ENCODE measurements around the gene HOXB1. TPM values are rescaled to one million over a fixed set of nuclear protein-coding genes. Genes with fewer than 3 reads are reported as not detected.

Gene HOXB1
- total and polyA plus RNA-seq, 4 donors = not detected

GRCh38 chr17:48558057-48558830 lies 27.4 kb upstream of the HOXB1 start (continued):
- TF ChIP-seq ZBTB33 (IDR thresholded peaks at IDR 0.05) = no peak
- no peak for TF ChIP-seq CTCF (IDR thresholded peaks at IDR 0.05; ENCODE audit: low read depth, low read length, missing input control)

GRCh38 chr17:48556576-48557401 lies 26.0 kb upstream of the HOXB1 start:
- Histone ChIP-seq H3K4me1 (ENCODE audit: control insufficient read depth in 4 of 4, insufficient read depth in 4 of 4, low read length in 3 of 4) (no peaks in the 10 kb centered on the region), H3K9ac (ENCODE audit: low read depth in 1 of 2, low read length in 2 of 2) (no peak overlapping the region), H3K9me3 (ENCODE audit: control insufficient read depth in 4 of 4, low read length in 3 of 4) (no peaks in the 10 kb centered on the region), H3K27ac (ENCODE audit: low read depth in 1 of 2, low read length in 2 of 2) (peak overlapping the region; percentile 3 to 16), H3K27me3 (ENCODE audit: control insufficient read depth in 4 of 4, insufficient read depth in 4 of 4, low read length in 3 of 4) (peaks cover 0 to 5% (median 3%) of the 10 kb centered on the region in 4 donors), H3K36me3 (ENCODE audit: control insufficient read depth in 4 of 4, insufficient read depth in 3 of 4, low read depth in 1 of 4, low read length in 3 of 4) (no peaks in the 10 kb centered on the region), H3K4me3 (ENCODE audit: low read depth in 1 of 3, low read length in 3 of 3) (no peak overlapping the region)
- TF ChIP-seq REST (IDR thresholded peaks at IDR 0.05) (no peak), TAF1 (conservative IDR thresholded peaks at IDR 0.05) (no peak), HNF4G (IDR thresholded peaks at IDR 0.05) (no peak), CTCF (IDR thresholded peaks at IDR 0.05; ENCODE audit: low read depth, low read length, missing input control) (no peak), FOXA1 (IDR thresholded peaks at IDR 0.05) (no peak), FOXA2 (IDR thresholded peaks at IDR 0.05) (no peak), GABPA (IDR thresholded peaks at IDR 0.05 in 1 of 2, conservative IDR thresholded peaks at IDR 0.05 in 1 of 2) (no peak)
- 25% methylated on average over 7 of the region's 7 CpGs for WGBS
- DNase-seq (ENCODE audit: low spot score) = no peak
